ENCODE results near the gene CORO2A. TPM values are rescaled to one million over a fixed set of nuclear protein-coding genes. Genes with fewer than 3 reads are reported as not detected.

Gene CORO2A
- total and polyA plus RNA-seq, 2 donors (not counting 3 experiments of a cell fraction or from before 2014, with no cell fraction given): 0.35 to 0.53 TPM

GRCh38 chr9:98172604-98173003 lies 19.8 kb downstream of the CORO2A start:
- Histone ChIP-seq H3K4me3 (replicated peaks in 1 of 3; ENCODE audit: insufficient read depth in 1 of 3, low read depth in 1 of 3, low read length in 3 of 3) (no peak overlapping the region), H4K20me1 (replicated peaks; ENCODE audit: control insufficient read depth, extremely low read depth, insufficient read depth, low read length) (no peaks in the 10 kb centered on the region), H3K9me1 (replicated peaks; ENCODE audit: control insufficient read depth, extremely low read depth, insufficient read depth, low read length) (no peaks in the 10 kb centered on the region), H3K4me1 (ENCODE audit: control insufficient read depth, extremely low read depth, insufficient read depth, low read length) (no peaks in the 10 kb centered on the region), H3K27me3 (ENCODE audit: control insufficient read depth in 2 of 2, insufficient read depth in 2 of 2, low read length in 2 of 2) (no peaks in the 10 kb centered on the region), H3K79me2 (ENCODE audit: control insufficient read depth, insufficient read depth, low read length) (no peaks in the 10 kb centered on the region), H2AFZ (ENCODE audit: low read depth, low read length) (no peak overlapping the region), H3K4me2 (ENCODE audit: insufficient read depth, low read length) (no peak overlapping the region), H3K9ac (replicated peaks; ENCODE audit: extremely low read depth, insufficient read depth, low read length) (no peak overlapping the region), H3K9me3 (replicated peaks; ENCODE audit: control insufficient read depth, insufficient read depth, low read length) (no peaks in the 10 kb centered on the region), H3K27ac (ENCODE audit: insufficient read depth, low read depth, low read length) (no peak overlapping the region), H3K36me3 (ENCODE audit: control insufficient read depth in 2 of 2, extremely low read depth in 1 of 2, insufficient read depth in 2 of 2, low read length in 2 of 2) (no peaks in the 10 kb centered on the region)
- no peak for DNase-seq (ENCODE audit: low read depth, low spot score)
- TF ChIP-seq MYC (IDR thresholded peaks at IDR 0.05; ENCODE audit: low read depth, low read length) (no peak), FOS (IDR thresholded peaks at IDR 0.05; ENCODE audit: borderline replicate concordance, insufficient read depth, low read length) (no peak)
- FAIRE-seq: no peak
- intact Hi-C loops (cut with micrococcal nuclease) (no loop called here), dilution Hi-C loops (cut with MboI; ENCODE audit: extremely low pct_ligation_motif_present, low sequenced_read_pairs) (no loop called here)
- no TSS peak for BruUV-seq (replicated peaks)
- POLR2A ChIA-PET: no interaction called here
- CTCF ChIA-PET: no interaction called here

- FAIRE-seq: no peak
- Histone ChIP-seq H3K4me3 (replicated peaks in 1 of 3; ENCODE audit: insufficient read depth in 1 of 3, low read depth in 1 of 3, low read length in 3 of 3) (no peak overlapping the region), H3K9ac (replicated peaks; ENCODE audit: extremely low read depth, insufficient read depth, low read length) (no peak overlapping the region), H4K20me1 (replicated peaks; ENCODE audit: control insufficient read depth, extremely low read depth, insufficient read depth, low read length) (no peaks in the 10 kb centered on the region), H3K9me1 (replicated peaks; ENCODE audit: control insufficient read depth, extremely low read depth, insufficient read depth, low read length) (no peaks in the 10 kb centered on the region), H2AFZ (ENCODE audit: low read depth, low read length) (no peak overlapping the region), H3K27ac (ENCODE audit: insufficient read depth, low read depth, low read length) (no peak overlapping the region), H3K4me2 (ENCODE audit: insufficient read depth, low read length) (no peak overlapping the region), H3K4me1 (ENCODE audit: control insufficient read depth, extremely low read depth, insufficient read depth, low read length) (no peaks in the 10 kb centered on the region), H3K79me2 (ENCODE audit: control insufficient read depth, insufficient read depth, low read length) (no peaks in the 10 kb centered on the region), H3K36me3 (ENCODE audit: control insufficient read depth in 2 of 2, extremely low read depth in 1 of 2, insufficient read depth in 2 of 2, low read length in 2 of 2) (no peaks in the 10 kb centered on the region), H3K27me3 (ENCODE audit: control insufficient read depth in 2 of 2, insufficient read depth in 2 of 2, low read length in 2 of 2) (no peaks in the 10 kb centered on the region), H3K9me3 (replicated peaks; ENCODE audit: control insufficient read depth, insufficient read depth, low read length) (no peaks in the 10 kb centered on the region)
- POLR2A ChIA-PET: no interaction called here
- dilution Hi-C loops (cut with MboI; ENCODE audit: extremely low pct_ligation_motif_present, low sequenced_read_pairs) (no loop called here), intact Hi-C loops (cut with micrococcal nuclease) (no loop called here)
- DNase-seq (ENCODE audit: low read depth, low spot score): no peak
- TF ChIP-seq MAX (IDR thresholded peaks at IDR 0.05; ENCODE audit: insufficient read depth, insufficient read length) (no peak), GATA2 (IDR thresholded peaks at IDR 0.05; ENCODE audit: insufficient read depth, insufficient read length, low read depth, low read length) (no peak), MYC (IDR thresholded peaks at IDR 0.05; ENCODE audit: low read depth, low read length) (no peak), POLR2A (IDR thresholded peaks at IDR 0.05; ENCODE audit: low read depth, low read length) (no peak), JUN (IDR thresholded peaks at IDR 0.05; ENCODE audit: borderline replicate concordance, insufficient read depth, insufficient read length, low read depth) (no peak), POLR2AphosphoS5 (IDR thresholded peaks at IDR 0.05; ENCODE audit: insufficient read depth, low read depth, low read length) (no peak), FOS (IDR thresholded peaks at IDR 0.05; ENCODE audit: borderline replicate concordance, insufficient read depth, low read length) (no peak), CTCF (IDR thresholded peaks at IDR 0.05; ENCODE audit: extremely low read depth in 1 of 2, insufficient read depth in 1 of 2, low read depth in 1 of 2, low read length in 2 of 2) (no peak)
- no TSS peak for BruUV-seq (replicated peaks)
- CTCF ChIA-PET: no interaction called here
Measured at GRCh38 chr9:98171176-98171925, 21.1 kb downstream of the CORO2A start.
